Panc1 (cell line): Measurements from ENCODE around the gene GABRG3.

Experiments used
- CTCF ChIP-seq: fragments of 450-650 bp; IDR thresholded peaks from 2 replicates; pipeline ENCODE4 v1.5.1; 2017; ENCODE audit warnings: mild to moderate bottlenecking
- POLR2AphosphoS5 ChIP-seq: IDR thresholded peaks from 2 replicates; pipeline ENCODE4 v1.6.1; 2012; ENCODE audit warnings: mild to moderate bottlenecking, low read depth, low read length, moderate library complexity
- SIN3A ChIP-seq: IDR thresholded peaks from 2 replicates; pipeline ENCODE4 v1.6.1; 2012; ENCODE audit warnings: low read depth, mild to moderate bottlenecking, low read length, moderate library complexity, borderline replicate concordance; ENCODE audit not compliant: insufficient read depth
- TF ChIP-seq, protein P1 (sequence below), 2 experiments: IDR thresholded peaks; 2 replicates each; pipeline ENCODE4 v1.6.1; 2011 to 2012; ENCODE audit warnings: low read depth in 2 of 2, control low read depth in 1 of 2, low read length in 1 of 2, mild to moderate bottlenecking in 1 of 2, moderate library complexity in 1 of 2; ENCODE audit not compliant: insufficient read depth in 1 of 2

DNA sequence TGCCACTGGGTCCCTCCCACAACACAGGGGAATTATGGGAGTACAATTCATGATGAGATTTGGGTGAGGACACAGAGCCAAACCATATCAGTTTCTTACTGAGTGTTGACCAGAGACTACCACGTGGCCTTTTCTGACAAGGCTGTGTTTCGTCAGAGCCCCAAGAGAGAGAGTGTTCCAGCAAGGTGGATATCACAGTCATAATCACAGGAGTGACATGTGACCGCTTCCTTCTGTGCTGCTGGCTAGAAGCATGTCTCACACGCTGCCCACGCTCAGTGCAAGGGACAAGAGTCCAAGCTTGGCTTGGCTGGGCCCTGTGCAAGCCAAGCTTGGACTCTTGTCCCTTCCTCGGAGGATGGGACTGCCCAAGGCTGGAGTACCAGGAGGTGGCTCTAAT is 103.2 kb downstream of the GABRG3 start:
- no peak for TF ChIP-seq CTCF
- TF ChIP-seq, protein P1, sequence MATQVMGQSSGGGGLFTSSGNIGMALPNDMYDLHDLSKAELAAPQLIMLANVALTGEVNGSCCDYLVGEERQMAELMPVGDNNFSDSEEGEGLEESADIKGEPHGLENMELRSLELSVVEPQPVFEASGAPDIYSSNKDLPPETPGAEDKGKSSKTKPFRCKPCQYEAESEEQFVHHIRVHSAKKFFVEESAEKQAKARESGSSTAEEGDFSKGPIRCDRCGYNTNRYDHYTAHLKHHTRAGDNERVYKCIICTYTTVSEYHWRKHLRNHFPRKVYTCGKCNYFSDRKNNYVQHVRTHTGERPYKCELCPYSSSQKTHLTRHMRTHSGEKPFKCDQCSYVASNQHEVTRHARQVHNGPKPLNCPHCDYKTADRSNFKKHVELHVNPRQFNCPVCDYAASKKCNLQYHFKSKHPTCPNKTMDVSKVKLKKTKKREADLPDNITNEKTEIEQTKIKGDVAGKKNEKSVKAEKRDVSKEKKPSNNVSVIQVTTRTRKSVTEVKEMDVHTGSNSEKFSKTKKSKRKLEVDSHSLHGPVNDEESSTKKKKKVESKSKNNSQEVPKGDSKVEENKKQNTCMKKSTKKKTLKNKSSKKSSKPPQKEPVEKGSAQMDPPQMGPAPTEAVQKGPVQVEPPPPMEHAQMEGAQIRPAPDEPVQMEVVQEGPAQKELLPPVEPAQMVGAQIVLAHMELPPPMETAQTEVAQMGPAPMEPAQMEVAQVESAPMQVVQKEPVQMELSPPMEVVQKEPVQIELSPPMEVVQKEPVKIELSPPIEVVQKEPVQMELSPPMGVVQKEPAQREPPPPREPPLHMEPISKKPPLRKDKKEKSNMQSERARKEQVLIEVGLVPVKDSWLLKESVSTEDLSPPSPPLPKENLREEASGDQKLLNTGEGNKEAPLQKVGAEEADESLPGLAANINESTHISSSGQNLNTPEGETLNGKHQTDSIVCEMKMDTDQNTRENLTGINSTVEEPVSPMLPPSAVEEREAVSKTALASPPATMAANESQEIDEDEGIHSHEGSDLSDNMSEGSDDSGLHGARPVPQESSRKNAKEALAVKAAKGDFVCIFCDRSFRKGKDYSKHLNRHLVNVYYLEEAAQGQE (IDR thresholded peaks at IDR 0.05; ENCODE audit: insufficient read depth in 1 of 2, low read depth in 2 of 2, low read length in 1 of 2), result no peak
- TF ChIP-seq SIN3A, result no peak
- no peak for TF ChIP-seq POLR2AphosphoS5
